SU-DHL-6 (cell line): ENCODE results near the gene FOXE1.

Experiments
- EZH2phosphoT487 ChIP-seq: fragments of 200-600 bp; sonication (generic), shearing (Covaris generic); conservative IDR thresholded peaks from 2 replicates; pipeline ENCODE4 v1.6.1; 2018; ENCODE audit warnings: mild to moderate bottlenecking, antibody characterized with exemption, low read length, moderate library complexity, mixed read lengths
- TF ChIP-seq, protein P1 (sequence below): fragments of 200-600 bp; sonication (generic); IDR thresholded peaks from one replicate; pipeline ENCODE4 v1.5.1; 2017; ENCODE audit warnings: antibody characterized with exemption, mild to moderate bottlenecking, low read length, moderate library complexity; ENCODE audit not compliant: insufficient read depth, poor library complexity, severe bottlenecking

DNA sequence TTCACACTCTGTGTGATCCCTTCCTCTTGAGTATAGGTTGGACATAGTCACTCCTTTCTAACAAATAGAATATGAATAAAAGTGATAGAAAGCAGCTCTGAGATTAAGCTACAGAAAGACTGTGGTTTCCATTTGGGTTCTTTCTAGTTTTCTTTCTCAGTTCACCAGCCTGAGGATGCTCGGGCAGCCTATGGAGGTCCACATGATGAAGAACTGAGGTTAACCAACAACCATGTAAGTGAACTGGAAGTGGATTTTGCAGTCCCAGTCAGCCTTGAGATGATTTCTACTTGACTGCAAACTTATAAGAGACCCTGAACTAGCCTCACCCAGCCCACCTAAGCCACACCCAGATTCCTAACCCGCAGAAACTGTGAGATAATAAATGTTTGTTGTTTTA, 10.1 kb upstream of the FOXE1 start:
- TF ChIP-seq, protein P1, sequence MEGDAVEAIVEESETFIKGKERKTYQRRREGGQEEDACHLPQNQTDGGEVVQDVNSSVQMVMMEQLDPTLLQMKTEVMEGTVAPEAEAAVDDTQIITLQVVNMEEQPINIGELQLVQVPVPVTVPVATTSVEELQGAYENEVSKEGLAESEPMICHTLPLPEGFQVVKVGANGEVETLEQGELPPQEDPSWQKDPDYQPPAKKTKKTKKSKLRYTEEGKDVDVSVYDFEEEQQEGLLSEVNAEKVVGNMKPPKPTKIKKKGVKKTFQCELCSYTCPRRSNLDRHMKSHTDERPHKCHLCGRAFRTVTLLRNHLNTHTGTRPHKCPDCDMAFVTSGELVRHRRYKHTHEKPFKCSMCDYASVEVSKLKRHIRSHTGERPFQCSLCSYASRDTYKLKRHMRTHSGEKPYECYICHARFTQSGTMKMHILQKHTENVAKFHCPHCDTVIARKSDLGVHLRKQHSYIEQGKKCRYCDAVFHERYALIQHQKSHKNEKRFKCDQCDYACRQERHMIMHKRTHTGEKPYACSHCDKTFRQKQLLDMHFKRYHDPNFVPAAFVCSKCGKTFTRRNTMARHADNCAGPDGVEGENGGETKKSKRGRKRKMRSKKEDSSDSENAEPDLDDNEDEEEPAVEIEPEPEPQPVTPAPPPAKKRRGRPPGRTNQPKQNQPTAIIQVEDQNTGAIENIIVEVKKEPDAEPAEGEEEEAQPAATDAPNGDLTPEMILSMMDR = no peak
- TF ChIP-seq EZH2phosphoT487 = no peak
